ENCODE data around the gene TECPR2.

- TF ChIP-seq POLR2A (IDR thresholded peaks at IDR 0.05; ENCODE audit: low read length) (no peak), GATA1 (IDR thresholded peaks at IDR 0.05; ENCODE audit: low read depth, low read length) (no peak)
Observed at GRCh38 chr14:102523569-102524450, 161.1 kb downstream of the TECPR2 start.

Measured in erythroblast (primary cell).